Renal cortex interstitium (tissue), 15 donors: ENCODE results near the gene GPR32. TPM values are rescaled to one million over a fixed set of nuclear protein-coding genes. Genes with fewer than 3 reads are reported as not detected.
"Not testable (repeated sequence)": the region's sequence is repeated elsewhere in the genome, so short reads cannot be mapped to it uniquely, and the experiment has no call there.

ENCODE experiments used
- DNase-seq, 11 donors: peaks; one replicate each; pipeline ENCODE4 v3.0.0-alpha.2; 2013; ENCODE audit warnings: low read depth in 9 of 11, low spot score in 4 of 11; ENCODE audit errors: extremely low read depth in 1 of 11
- long read RNA-seq, 16 experiments: transcript quantifications; one replicate each; lab custom pipeline, GENCODE V29; 2026
- polyA plus RNA-seq, 3 donors: library from polyadenylated mRNA; unstranded; fragments of 120-200 nt; gene quantifications; one replicate each; pipeline ENCODE4 v1.2.1, GENCODE V29; 2013; ENCODE audit not compliant: insufficient read length in 3 of 3

Gene GPR32
- polyA plus RNA-seq: not detected
- long read RNA-seq, donor 1: 0 reads
- long read RNA-seq, donor 2: 0 reads
- long read RNA-seq, donor 3: 0 reads
- long read RNA-seq, donor 4: 0 reads
- long read RNA-seq, donor 5: 0 reads
- long read RNA-seq, donor 6: 0 reads
- long read RNA-seq, donor 7: 0 reads
- long read RNA-seq, donor 8: 0 reads
- long read RNA-seq, donor 9, partial matches to known transcripts: 0 of 1 reads
- long read RNA-seq, donor 9, other reads (novel, unspliced or antisense): 0 of 1 reads
- long read RNA-seq, donor 10: 0 reads
- long read RNA-seq, donor 11: 0 reads
- long read RNA-seq, donor 12: 0 reads
- long read RNA-seq, donor 13: 0 reads
- long read RNA-seq, donor 14: 0 reads
- long read RNA-seq, donor 15: 0 reads
- long read RNA-seq, donor 16: 0 reads

- not testable (repeated sequence) for DNase-seq
Measured at GRCh38 chr19:50770164-50770563, at the start of gene GPR32. Gene GPR32, plus strand, starts transcription at chr19:50770464. Its CDS starts 137 bp downstream, at chr19:50770601.

- no peak for DNase-seq
Measured at GRCh38 chr19:50720921-50721381, 49.3 kb upstream of the GPR32 start.

- DNase-seq: no peak
Measured at GRCh38 chr19:50721441-50722137, 48.7 kb upstream of the GPR32 start.

- peak in 1 of 11 donors; percentile 66 for DNase-seq
Measured at GRCh38 chr19:50722201-50723013, 47.9 kb upstream of the GPR32 start.

- no peak for DNase-seq
Measured at GRCh38 chr19:50723069-50723468, 47.2 kb upstream of the GPR32 start, which contains the start of gene CLEC11A. Gene CLEC11A, plus strand, starts transcription at chr19:50723364. Its CDS starts 162 bp downstream, at chr19:50723526.

- DNase-seq: no peak
Measured at GRCh38 chr19:50723735-50724521, 46.3 kb upstream of the GPR32 start.

GRCh38 chr19:50724522-50725217 is 45.6 kb upstream of the GPR32 start:
- DNase-seq: peak; percentile 98 to 100 (median 99)

GRCh38 chr19:50725218-50725910 is 44.9 kb upstream of the GPR32 start:
- DNase-seq: no peak

- DNase-seq: no peak
Measured at GRCh38 chr19:50725911-50726230, 44.4 kb upstream of the GPR32 start.

- DNase-seq: peak in 8 of 11 donors; percentile 69 to 88 (median 78)
Measured at GRCh38 chr19:50728084-50728737, 42.1 kb upstream of the GPR32 start.

GRCh38 chr19:50729894-50730293 is 40.4 kb upstream of the GPR32 start:
- DNase-seq: no peak

- DNase-seq: no peak
Measured at GRCh38 chr19:50735869-50736268, 34.4 kb upstream of the GPR32 start.

GRCh38 chr19:50736338-50736737 is 33.9 kb upstream of the GPR32 start:
- no peak for DNase-seq

- DNase-seq: no peak
Measured at GRCh38 chr19:50739132-50739913, 30.9 kb upstream of the GPR32 start.

GRCh38 chr19:50739914-50740426 is 30.3 kb upstream of the GPR32 start:
- no peak for DNase-seq
